ENCODE results near the gene TGOLN2.
"Not testable (repeated sequence)": the region's sequence is repeated elsewhere in the genome, so short reads cannot be mapped to it uniquely, and the experiment has no call there.

The TGOLN2 gene

DNA sequence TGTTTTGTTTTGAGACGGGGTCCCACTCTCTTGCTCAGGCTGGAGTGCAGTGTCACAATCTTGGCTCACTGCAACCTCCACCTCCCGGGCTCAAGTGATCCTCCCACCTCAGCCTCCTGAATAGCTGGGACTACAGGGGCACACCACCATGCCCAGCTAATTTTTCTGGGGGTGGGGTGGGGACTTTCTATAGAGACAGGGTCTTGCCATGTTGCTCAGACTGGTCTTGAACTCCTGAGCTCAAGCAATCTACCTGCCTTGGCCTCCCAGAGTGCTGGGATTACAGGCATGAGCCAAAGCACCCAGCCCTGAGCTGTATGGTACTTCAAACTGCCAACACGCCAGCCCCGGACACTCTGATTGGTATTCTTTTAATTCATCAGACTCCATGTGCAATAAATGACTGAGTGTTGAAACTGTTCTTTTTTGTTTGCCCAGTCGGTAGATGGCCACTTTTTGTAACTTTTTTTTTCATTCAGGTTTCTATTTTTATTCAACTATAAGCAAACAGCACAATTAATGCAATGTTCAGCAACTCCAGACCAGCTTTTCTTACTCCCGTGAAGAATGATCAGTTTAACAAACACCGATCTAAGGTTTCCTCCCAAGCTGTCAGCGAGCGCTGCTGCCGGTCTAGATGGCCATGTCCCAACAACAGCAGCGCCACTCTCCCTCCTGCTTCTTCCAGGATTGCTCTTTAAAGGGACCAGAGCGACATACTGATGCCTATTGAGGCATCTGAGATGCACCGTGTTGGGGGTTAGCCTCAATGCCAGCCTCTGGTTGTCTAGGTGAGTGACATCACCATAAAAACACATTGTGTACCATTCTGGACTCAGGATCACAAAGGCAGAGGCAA is 12.5 kb upstream of the TGOLN2 start:
- DNase-seq (ENCODE audit: low spot score), result no peak

GRCh38 chr2:85334928-85335327 is 7.1 kb upstream of the TGOLN2 start:
- DNase-seq (ENCODE audit: low spot score), result no peak

GRCh38 chr2:85333877-85334276 is 6.1 kb upstream of the TGOLN2 start:
- not testable (repeated sequence) for DNase-seq (ENCODE audit: low spot score)

- DNase-seq (ENCODE audit: low spot score), result no peak
Observed at GRCh38 chr2:85330839-85331636, 3.2 kb upstream of the TGOLN2 start.

DNA sequence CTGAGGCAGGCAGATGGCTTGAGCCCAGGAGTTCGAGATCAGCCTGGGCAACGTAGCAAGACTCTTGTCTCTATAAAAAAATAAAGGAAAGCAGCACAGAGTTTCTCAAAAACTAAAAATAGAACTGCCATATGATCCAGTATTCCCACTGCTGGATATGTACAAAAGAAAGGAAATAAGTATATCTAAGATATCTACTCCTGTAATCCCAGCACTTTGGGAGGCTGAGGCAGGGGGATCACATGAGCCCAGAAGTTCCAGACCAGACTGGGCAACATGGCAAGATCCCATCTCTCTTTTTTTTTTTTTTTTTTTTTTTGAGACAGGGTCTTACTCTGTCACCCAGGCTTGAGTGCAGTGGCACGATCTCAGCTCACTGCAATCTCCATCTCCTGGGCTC is 1.9 kb upstream of the TGOLN2 start:
- not testable (repeated sequence) for DNase-seq (ENCODE audit: low spot score)

GRCh38 chr2:85329181-85329651 is 1.4 kb upstream of the TGOLN2 start:
- no peak for DNase-seq (ENCODE audit: low spot score)

DNA sequence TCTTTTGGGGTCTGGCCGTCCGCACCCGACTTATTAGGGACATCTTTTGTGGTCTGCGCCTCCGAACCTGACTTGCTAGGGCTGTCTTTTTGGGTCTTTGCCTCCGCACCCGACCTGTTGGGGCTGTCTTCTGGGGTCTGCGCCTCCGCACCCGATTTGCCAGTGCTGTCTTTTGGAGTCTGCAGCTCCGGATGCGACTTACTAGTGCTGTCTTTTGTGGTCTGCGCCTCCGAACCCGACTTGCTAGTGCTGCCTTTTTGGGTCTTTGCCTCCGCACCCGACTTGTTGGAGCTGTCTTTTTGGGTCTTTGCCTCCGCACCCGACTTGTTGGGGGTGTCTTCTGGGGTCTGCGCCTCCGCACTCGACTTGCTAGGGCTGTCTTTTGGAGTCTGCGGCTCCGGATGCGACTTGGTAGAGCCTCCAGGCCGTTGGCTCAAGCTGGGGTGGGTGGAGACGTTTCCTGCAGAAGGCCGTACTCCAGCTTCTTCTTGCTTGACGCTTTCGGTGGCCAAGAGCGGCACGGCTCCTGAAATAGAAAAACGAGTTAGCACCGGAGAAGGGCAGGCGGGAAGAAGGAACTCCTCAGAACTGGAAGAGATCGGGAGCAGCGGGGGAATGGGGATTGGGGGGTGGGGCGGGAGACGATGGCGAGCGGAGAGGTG is 498 bp downstream of the TGOLN2 start:
- DNase-seq (ENCODE audit: low spot score), result no peak

- no peak for DNase-seq (ENCODE audit: low spot score)
Observed at GRCh38 chr2:85326406-85327159, 1.2 kb downstream of the TGOLN2 start.

DNA sequence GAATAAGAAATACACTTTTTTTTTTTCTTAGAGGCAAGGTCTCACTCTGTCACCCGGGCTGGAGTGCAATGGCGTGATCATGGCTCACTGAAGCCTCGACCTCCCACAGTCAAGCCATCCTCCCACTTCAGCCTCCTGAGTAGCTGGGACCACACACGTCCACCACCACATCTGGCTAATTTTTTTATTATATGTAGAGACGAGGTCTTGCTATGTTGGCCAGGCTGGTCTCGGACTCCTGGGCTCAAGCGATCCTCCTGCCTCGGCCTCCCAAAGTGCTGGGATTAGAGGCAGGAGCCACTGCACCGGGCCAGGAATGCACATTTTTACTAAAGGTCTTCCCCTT is 2.4 kb downstream of the TGOLN2 start:
- DNase-seq (ENCODE audit: low spot score), result no peak

DNA sequence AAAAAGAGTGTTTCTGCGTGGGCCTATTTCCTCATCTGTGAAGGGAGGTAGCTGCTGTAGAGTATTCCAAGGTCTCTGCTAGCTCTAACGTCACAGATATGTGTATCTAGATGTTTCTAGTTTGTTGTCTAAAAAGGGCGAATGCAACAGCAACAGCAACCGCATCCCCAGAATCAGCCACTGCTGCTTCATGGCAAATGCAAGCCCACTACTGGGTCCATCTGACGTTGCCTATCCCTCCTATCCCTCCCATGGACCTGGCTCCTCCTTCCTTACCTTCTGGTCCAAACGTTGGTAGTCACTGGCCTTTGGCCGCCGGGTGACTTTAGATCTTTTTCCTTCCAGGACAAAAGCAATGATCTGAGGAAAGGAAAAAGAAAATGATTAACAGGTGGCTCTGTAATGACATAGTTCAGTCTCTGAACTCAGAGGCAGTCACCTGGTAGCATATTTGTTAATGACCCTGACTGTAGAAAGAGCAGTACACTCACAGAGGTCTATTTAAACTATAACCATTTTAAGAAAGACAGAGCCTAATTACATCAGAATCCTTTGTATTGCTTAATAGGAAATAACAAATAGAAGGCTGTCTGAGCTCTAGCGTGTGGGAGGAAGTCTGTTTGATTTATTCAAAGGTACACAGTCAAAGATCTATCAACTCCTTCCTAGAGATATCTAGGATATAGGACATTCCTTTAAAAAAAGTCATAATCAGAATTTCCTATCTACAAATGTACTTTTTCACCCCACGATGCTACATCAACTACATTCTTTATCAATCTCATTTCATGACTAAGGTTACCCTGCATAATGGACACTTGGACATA is 2.9 kb downstream of the TGOLN2 start:
- no peak for DNase-seq (ENCODE audit: low spot score)

DNA sequence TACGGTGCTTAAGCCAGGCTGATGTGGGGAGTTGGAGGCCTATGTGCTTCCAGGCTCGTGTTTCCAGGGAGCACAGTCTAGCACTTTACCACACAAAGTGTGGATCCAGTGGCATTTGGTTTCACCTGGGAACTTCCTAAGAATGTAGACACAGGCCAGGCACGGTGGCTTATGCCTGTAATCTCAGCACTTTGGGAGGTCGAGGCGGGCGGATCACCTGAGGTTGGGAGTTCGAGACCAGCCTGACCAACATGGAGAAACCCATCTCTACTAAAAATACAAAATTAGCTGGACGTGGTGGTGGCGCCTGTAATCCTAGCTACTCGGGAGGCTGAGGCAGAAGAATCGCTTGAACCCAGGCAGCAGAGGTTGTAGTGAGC is 3.8 kb downstream of the TGOLN2 start:
- not testable (repeated sequence) for DNase-seq (ENCODE audit: low spot score)

DNA sequence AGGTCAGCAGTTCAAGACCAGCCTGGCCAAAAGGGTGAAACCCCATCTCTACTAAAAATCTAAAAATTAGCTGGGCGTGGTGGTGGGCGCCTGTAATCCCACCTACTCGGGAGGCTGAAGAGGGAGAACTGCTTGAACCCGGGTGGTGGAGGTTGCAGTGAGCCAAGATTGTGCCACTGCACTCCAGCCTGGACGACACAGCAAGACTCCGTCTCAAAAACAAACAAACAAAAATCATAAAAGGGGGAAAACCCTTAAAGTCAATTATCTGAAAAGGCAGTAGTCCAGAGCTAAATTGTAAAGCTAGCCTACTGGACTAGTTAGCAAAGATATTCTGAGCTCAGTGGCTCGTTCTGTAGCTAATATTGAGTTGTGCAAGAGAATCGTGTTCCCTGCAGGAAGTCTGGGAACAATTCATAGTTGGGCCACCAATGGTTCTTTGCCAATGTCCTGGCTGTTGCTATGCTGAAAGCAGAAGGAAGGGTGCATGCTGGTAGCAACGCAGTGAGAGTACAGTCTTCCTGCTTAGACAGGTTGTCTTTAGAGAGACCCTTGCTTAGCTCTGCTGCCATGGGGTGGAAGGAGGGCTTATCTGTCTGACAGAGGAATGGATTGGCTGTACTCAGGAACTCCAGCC is 4.3 kb downstream of the TGOLN2 start:
- DNase-seq (ENCODE audit: low spot score), result no peak

DNA sequence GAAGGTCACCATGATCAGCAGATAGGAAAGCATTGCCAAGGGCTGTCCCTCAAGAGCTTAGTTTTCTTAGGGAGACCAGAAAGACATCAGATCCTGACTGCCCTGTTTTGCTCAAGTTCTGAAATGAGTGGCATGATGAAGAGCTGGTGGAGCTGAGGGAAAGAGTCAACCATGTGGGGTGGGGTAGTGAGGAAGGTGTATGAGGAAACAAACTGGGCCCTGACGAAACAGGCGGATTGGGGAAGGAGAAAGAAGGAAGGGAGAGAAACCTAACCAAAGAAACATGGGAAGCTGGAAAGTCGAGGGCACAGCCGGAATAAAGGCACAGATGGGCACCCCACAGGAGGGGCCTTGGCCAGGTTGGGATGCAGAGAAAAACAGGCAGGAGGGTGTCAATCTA is 8.0 kb downstream of the TGOLN2 start:
- DNase-seq (ENCODE audit: low spot score), result no peak

DNA sequence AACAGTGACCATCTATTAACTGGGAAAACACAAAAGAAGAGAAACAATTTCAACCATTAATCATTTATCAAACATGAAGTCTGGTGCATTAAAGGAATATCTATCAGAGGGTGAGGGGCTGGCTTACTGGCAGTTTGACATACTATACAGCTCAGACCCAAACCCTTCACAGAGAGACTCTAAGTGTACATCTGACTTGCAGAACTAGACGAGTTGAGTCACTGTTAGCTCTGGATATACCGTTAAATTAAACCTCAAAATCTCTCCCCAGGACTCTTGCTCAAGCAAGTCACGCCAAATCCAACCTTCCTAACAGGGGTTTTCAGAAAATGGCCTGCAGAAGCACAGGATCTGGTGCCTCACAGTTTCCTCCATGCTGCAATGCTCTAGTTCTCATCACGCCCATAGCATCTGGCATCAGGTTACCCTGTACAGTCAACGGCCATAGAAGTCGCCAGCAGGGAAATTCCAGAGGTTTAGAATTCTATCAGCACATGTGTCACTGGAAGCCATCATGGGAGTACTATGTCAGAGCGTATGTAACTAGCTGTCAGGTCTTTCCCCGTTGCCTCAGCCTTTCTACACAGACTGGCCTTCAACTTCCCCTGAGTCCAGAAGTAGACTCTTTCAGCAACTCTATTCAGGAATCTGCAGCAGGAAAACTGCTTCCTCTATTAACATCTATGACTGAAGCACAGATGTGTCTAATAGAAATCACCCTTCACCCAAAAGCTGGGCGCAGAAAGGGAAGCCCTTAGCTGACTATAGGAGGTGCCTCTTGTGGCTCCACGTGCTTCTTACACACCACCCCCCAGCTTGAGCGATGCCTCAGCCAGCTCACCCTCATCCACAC is 9.3 kb downstream of the TGOLN2 start:
- no peak for DNase-seq (ENCODE audit: low spot score)

- not testable (repeated sequence) for DNase-seq (ENCODE audit: low spot score)
Observed at GRCh38 chr2:85315921-85316320, 11.9 kb downstream of the TGOLN2 start.

- no peak for DNase-seq (ENCODE audit: low spot score)
Observed at GRCh38 chr2:85314884-85315242, 12.9 kb downstream of the TGOLN2 start.

- no peak for DNase-seq (ENCODE audit: low spot score)
Observed at GRCh38 chr2:85312404-85312803, 15.4 kb downstream of the TGOLN2 start.

- no peak for DNase-seq (ENCODE audit: low spot score)
Observed at GRCh38 chr2:85310330-85310729, 17.5 kb downstream of the TGOLN2 start.

GRCh38 chr2:85309699-85310321 is 18.0 kb downstream of the TGOLN2 start:
- DNase-seq (ENCODE audit: low spot score), result no peak
